Daoy (cell line): ENCODE measurements around the gene UBXN10. TPM values are rescaled to one million over a fixed set of nuclear protein-coding genes. Genes with fewer than 3 reads are reported as not detected.
A peak's percentile ranks its signal among the peaks of the same experiment; 100 is the strongest.
"Not testable (repeated sequence)": the region's sequence is repeated elsewhere in the genome, so short reads cannot be mapped to it uniquely, and the experiment has no call there.

Experiments
- DNase-seq: peaks from one replicate; pipeline ENCODE4 v3.0.0-alpha.2; 2015; ENCODE audit warnings: low read depth
- total RNA-seq: library from RNA; depleted of rRNA; stranded (reverse); fragments of >200 nt; shearing (Covaris generic); gene quantifications from 2 replicates; pipeline ENCODE4 v1.2.3, GENCODE V29; 2014

Gene UBXN10
- total RNA-seq, 1 experiment from 2014 or later = 0.11 TPM

- no peak for DNase-seq
Observed at GRCh38 chr1:20200966-20201365, 15.1 kb downstream of the UBXN10 start.

- DNase-seq = no peak
Observed at GRCh38 chr1:20202166-20202565, 16.3 kb downstream of the UBXN10 start.

DNA sequence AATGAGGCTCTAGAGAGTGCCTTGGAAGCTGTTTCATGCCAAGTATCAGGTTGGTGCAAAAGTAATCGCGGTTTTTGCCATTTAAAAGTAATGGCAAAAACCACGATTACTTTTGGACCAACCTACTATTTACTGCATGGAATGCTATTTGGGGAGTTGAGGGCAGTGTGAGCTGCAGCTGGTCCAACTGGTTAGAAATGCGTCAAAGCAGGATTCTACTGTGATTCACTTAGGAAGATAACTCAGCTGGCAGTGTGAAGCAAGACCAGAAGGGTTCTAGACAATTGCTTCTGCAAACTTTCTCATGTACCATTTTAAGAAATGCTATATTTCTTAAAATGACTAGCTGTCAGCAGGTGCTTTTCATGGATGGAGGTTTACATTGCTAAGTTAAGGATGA is 21.6 kb downstream of the UBXN10 start:
- no peak for DNase-seq

DNA sequence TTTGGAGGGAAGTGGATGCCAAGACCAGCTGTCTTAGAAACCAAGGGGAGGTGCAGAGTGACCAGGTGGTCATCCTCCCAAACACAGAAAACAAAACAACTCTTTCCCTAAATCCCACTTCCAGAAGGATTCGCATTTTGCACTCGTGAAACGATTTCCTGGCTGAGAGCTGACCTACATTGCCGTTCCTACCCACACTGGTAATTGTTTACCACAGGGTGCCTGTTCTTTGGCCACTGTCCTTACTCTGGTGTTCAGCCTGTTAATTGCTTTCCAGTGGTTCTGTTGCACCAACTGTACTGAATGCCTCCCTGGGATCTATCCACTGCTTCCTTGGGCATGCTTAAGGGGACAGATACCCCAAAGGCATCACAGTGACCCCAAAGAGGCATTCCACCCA is 23.6 kb downstream of the UBXN10 start:
- no peak for DNase-seq

GRCh38 chr1:20210736-20211460 is 25.0 kb downstream of the UBXN10 start:
- no peak for DNase-seq

- DNase-seq = no peak
Observed at GRCh38 chr1:20211511-20211931, 25.6 kb downstream of the UBXN10 start.

GRCh38 chr1:20212085-20212684 is 26.3 kb downstream of the UBXN10 start:
- DNase-seq = no peak

- peak; percentile 78 for DNase-seq
Observed at GRCh38 chr1:20212685-20213331, 26.9 kb downstream of the UBXN10 start.

- no peak for DNase-seq
Observed at GRCh38 chr1:20215716-20216115, 29.8 kb downstream of the UBXN10 start.

DNA sequence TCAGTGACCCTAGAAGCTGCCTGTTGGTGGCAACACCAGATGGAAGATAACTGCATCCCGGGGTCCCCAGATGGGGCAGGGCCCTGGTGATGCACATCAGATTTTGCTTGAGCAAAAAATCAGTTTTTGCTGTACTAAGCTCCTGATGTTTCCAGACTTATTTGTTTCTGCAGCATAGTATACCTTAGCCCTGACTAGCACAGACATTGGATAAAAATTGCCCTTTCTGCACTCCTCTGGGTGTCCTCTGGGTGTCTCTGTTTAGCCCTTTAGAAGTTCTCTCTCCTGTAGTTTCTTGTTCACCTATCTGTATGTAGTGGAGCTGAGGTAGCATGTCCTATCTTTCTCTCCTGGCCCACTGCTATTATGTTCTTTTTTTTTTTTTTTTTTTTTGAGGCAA is 30.7 kb downstream of the UBXN10 start:
- DNase-seq = peak; percentile 30

DNA sequence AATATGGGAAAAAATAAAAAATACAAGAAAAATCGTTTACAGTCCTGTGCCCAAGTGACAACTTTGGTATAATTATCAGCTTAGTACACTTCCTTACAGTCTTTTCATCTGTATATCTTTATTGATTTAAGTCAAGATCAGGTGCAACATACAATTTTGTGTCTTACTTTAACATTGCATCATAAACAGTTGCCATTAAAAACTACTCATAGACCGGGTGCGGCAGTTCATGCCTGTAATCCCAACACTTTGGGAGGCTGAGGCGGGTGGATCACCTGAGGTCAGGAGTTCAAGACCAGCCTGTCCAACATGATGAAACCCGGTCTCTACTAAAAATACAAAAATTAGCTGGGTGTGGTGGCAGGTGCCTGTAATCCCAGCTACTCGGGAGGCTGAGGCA is 33.2 kb downstream of the UBXN10 start:
- not testable (repeated sequence) for DNase-seq

- no peak for DNase-seq
Observed at GRCh38 chr1:20220036-20220435, 34.1 kb downstream of the UBXN10 start.

- no peak for DNase-seq
Observed at GRCh38 chr1:20223106-20223505, 37.2 kb downstream of the UBXN10 start.

DNA sequence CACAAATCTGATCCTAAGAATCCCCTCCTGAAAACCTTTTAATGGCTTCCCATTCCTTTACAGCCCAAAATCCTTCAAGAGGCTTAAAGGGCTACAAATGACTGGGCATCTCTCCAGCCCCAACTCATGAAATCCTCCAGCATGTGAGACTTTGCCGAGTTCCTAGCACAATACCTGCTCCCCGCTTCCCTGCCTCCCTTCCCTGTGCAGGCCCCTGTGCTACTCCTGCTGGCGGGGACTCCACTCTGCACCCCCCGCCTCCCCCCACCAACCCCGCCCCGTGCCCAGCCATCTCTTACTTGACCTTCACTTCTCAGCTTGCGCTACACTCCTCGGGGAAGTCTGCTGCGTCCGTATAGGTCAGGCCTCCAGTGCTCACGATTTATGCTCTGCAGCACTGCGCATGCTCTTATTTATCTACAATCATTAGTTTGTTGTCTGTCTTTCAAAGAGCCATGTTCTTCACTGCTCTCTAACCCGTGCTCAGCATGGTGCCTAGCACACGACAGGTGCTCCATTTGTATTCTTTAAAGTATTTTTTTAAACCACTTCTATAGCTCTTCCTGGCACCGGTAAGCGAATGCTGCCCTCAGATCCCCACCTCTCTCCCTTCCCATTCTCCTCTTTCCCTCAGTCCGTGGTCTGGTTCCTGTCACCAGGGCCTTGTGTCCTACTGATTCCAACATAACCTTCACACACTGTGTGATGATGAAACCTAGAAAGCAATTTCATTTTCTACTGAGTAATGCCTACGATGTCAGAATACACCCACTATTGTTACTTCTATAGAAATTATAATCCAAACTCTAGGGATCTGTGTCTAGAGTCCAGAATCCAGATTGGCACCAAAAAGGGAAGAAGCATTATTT is 37.9 kb downstream of the UBXN10 start:
- no peak for DNase-seq

GRCh38 chr1:20224546-20224945 is 38.6 kb downstream of the UBXN10 start:
- DNase-seq = no peak

- no peak for DNase-seq
Observed at GRCh38 chr1:20227704-20228103, 41.8 kb downstream of the UBXN10 start.

- DNase-seq = no peak
Observed at GRCh38 chr1:20228314-20228825, 42.5 kb downstream of the UBXN10 start.

GRCh38 chr1:20229171-20229570 is 43.3 kb downstream of the UBXN10 start:
- peak; percentile 11 for DNase-seq

DNA sequence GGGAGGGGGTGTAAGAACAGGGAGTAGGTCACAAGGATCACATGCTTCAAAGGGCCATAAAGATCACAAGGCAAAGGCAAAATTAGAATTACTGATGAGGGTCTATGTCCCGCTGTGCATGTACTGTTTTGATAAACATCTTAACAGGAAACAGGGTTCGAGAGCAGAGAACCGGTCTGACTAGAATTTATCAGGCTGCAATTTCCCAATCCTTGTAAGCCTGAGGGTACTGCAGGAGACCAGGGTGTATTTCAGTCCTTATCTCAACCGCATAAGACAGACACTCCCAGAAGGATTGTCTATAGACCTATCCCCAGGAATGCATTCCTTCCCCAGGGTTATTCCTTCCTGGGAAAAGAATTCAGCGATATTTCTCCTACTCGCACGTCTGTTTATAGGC is 46.7 kb downstream of the UBXN10 start:
- DNase-seq = not testable (repeated sequence)

DNA sequence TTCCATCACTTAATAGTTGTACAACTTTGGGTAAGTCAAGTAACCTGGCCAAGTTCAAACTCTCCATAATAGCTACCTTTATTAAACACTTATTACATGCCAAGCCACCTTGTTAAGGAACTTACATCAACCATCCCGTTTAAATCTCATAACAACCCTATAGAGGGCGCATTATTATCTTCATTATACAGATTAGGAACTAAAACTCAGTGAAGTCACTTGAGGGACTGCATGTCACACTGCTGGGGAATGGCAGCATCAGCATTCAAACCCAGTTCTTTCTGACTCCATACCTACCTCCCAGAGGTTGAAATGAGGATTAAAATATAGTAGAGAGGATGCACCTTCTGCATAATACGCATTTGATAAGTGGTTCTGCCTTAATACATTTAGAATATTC is 47.5 kb downstream of the UBXN10 start:
- DNase-seq = no peak

DNA sequence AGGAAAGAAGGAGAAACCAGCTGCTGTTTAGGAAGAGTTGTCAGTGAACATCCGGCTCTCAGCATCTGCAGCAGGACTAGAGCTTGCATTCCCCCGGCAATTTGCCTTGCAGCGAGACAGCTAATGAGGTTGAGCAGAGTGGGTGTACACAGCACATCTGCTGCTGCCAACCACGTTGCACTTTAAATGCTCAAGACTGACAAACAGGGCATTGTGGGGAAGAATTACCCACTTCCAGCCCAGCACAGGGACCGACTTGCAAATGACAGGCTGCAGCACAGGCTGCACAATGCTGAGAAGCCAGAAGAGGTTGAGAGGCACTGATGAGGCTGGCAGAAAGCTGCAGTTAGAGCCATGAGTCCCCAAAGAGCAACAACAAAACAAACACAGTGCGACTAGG is 48.0 kb downstream of the UBXN10 start:
- no peak for DNase-seq
